IPS-18c (cell line): Measurements from ENCODE around the gene OTOS.

Experiments used
- H3K4me3 ChIP-seq: 2 replicates; pipeline ENCODE4 v1.7.0; 2013; ENCODE audit warnings: low read depth, mild to moderate bottlenecking, low read length, moderate library complexity; ENCODE audit not compliant: insufficient read depth
- H3K9me3 ChIP-seq: one replicate; pipeline ENCODE4 v1.6.1; 2013; ENCODE audit warnings: mild to moderate bottlenecking, low read length, moderate library complexity; ENCODE audit not compliant: control insufficient read depth, insufficient read depth

OTOS gene

DNA sequence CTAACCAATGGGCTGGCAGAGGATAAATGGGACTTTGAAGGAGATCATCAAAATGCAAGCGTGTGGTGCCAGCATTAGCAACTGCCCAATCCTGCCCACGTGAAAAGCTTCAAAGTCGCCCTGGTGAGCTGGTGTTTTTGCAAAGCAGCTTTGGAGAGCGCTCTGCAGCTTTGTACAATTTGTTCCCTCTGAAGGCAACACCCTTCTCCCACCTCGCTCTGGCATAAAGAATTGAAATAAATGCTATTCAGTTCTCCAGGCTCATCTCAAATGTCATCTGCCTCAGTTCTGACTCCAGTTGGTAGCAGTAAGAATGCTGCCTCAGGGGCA is 7.8 kb downstream of the OTOS start:
- H3K4me3 ChIP-seq: no peak overlapping the region
- no peaks in the 10 kb centered on the region for H3K9me3 ChIP-seq

DNA sequence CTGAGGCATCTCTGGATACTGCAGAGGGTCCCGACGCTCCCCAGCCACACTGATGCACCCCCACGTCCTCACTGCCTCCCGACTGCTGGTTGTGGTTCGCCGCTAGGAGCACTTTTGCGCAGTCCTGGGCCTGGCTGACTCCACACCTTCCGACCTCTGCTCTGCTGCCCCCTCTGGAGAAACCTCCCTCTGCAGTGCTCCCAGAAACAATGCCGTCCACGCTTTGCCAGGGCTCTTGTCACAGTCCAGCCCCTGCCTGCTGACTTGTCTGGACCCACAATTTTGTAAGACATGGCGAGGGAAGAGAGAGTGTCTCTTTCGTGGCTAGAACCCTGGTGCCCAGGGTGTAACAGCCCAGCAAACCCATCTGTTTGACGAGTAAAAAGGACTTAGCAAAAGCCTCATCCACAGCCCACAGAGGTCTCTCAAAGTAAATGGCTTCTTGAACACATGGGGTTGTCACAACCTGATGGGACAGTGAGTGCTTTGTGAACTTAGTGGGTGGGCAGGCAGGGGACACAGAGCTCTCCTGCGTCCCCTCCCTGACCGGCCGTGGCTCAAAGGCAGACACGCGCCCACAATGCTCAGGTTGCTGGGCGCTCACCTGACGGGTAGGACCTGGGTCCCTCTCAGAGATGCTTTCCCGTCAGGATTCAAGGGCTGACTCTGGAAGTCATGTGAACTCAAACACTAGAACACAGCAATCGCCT is 8.4 kb downstream of the OTOS start:
- H3K9me3 ChIP-seq: no peaks in the 10 kb centered on the region
- H3K4me3 ChIP-seq: no peak overlapping the region

DNA sequence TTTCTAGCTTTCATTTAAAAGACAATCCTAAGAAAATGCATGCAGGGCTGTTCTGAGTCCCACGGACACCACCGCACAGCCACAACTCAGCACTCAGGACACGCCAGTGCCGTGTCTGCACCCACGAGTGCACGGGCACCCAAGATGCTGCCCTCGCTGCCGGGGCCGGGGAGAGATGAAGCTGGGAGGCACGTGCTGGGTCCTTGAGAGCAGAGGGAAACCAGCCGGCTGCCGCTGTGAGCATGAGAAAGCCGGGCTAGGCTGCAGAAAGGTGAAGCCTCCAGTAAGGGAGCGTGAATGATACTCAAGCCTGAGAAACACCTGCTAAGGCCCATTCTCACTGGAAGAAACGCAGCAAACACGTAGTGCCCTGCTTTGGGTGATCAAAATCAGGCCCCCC is 9.2 kb downstream of the OTOS start:
- no peak overlapping the region for H3K4me3 ChIP-seq
- no peaks in the 10 kb centered on the region for H3K9me3 ChIP-seq

DNA sequence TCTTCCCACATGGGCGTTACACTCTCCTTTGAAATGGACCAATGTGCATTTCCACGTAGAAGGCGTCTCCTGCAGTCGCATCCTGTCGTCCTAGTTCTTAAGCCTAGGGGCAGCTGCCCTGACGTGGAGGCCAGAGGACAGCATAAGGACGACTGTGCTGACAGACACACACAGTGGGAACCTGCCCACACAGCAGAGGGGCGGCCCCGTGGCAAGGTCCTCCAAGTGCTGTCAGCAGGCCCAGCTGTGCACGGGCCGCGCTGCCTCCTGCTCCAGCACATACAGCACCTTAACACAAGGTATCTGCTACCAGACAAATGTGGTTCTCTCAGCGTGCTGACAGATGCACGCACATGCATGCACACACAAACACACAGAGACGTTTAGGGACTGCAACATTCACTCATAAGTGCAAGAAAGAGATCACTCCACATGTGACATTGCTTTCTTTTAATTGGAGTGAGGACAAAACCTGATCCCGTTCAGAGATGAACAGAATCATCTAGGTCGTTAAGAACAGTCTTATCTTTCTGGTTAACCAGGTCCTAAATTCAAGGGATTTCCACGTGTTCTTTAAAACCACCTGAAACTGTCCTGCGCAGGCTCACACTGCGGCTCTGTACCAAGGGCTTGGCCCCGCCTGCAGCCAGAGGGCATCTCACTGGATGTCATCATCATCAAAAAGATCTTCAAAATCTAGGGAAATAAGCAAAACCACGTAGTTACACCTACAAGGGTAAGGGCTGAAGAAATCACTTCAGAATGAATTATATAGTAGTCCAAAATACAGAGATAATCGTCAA is 9.9 kb downstream of the OTOS start:
- Histone ChIP-seq H3K4me3 (no peak overlapping the region), H3K9me3 (no peaks in the 10 kb centered on the region)

DNA sequence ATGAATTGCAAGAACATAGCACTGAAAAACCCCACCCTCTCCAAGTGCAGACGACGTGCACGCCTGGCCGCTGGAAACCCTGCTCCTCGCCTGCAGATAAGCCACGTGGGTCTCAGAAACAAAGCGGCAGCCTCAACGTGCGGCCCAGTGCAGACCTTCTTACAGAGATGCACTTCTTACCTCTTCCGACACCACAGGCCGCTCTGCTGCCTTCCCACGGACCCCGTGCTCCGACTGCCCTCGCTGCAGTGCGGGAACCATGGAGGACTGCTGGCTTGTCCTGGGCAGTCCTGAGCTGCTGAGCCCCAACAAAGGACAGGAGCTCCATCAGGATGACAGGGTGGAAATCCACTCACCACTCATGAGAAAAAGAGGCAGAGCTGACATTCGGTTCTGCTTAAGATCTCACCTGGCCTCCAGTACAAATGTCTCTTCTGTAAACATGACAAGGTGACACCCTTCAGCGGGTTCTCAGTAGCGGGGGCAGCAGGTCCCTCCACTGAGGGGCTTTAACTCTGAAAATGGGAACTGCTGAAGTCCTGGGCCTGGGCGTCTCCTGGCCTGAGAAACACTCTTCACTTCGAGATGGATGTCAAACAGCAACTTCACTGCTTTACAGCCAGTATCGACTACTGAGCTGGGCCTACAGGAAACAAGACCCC is 10.6 kb downstream of the OTOS start:
- Histone ChIP-seq H3K4me3 (no peak overlapping the region), H3K9me3 (no peaks in the 10 kb centered on the region)

DNA sequence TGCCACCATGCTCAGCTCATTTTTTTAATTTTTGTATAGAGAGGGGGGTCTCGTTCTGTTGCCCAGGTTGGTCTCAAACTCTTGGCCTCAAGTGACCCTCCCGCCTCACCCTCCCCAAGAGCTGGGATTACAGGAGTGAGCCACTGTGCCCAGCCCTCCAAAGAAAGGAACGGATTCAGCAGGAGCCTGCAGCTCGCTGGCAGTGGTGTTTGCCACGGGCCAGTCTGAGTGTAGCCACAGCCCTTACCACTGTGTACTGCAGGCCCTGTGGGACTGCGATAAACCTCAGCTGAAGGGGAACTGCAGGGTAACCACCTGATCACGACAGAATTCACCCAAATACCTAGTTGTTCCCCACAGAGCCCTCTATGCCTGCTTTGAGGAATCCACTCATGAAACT is 11.1 kb downstream of the OTOS start:
- H3K4me3 ChIP-seq: no peak overlapping the region
- H3K9me3 ChIP-seq: no peaks in the 10 kb centered on the region

DNA sequence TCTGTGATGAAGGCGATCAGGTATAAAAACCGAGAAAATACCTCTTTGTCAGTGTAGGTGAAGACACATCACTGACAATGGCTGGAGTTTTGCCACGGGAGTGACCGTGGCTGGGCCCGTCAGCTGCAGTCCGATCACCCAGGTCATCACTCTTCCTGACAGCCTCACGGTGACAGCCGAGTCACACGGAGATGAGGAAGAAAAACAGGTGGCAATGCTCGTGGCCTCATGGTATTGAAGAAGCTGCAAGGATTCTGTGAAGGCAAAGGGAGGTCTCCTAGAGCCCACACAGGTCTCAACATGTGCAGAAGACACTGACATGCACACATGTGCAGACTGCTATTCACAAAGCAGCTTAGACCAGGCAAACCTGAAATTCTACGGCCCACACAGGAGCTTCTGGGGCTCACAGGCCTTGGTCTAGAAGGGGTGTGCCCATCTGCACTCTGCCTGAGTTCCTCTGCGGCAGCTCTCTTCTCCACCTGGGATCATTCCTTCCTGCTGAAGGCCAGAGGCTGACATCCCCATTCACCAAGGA is 11.8 kb downstream of the OTOS start:
- H3K4me3 ChIP-seq: no peak overlapping the region
- no peaks in the 10 kb centered on the region for H3K9me3 ChIP-seq

DNA sequence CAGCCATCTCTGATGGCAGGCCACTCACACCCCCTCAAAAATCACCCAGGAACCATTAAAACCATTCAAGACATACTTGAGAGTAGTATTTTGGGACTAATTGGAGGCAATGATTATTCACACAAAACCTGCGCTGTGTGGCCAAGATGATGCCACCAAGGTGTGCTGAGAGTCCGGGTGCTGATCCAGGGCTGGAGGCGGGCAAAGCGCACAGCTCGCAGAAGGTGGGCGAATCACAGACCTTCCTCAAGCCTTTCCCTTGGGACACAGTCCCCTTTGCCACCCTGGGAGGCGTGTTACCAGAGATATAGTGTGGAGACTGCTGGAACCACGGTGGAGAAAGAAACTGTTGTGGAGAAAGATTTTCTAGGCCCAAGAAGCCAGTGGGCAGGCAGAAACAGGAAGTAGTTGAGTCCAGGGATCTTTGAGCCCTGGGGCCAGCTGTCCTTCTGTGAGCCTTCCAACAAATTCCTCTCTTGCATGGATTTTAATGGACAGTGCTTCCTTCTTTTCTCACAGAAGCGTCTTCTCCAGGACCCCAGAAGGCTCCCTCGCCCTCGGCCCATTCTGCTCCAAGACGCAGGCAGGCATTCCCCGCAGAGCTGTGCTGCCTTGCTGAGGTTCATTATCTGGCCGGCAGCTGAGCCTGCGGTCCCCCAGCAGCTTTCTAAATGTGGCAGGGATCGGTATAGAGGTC is 12.4 kb downstream of the OTOS start:
- Histone ChIP-seq H3K4me3 (no peak overlapping the region), H3K9me3 (no peaks in the 10 kb centered on the region)

DNA sequence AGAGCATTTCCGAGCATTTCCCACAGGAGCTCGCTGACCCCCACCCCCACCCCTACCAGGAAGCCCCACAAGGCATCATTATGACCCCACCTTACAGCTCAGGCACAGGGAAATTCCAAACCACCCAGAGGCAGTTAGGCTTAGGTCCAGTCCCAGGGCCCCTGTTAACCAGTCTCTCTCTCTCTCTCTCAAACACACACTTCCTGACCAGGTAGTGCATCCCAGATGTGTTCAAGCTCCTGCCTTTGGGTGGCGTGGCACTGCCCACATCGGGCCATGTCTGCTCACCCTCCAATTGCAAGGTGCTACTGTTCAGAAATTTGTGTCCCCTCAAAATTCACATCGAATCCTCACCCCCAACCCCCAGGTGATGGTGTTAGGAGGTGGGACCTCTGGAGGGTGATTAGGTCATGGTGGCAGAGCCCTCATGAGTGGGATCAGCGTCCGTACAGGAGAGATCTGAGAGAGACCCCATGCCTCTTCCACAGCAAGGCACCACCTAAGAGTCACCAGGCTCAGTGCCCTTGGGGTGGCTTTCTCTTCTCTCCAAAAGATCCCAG is 13.2 kb downstream of the OTOS start:
- H3K4me3 ChIP-seq: no peak overlapping the region
- no peaks in the 10 kb centered on the region for H3K9me3 ChIP-seq

DNA sequence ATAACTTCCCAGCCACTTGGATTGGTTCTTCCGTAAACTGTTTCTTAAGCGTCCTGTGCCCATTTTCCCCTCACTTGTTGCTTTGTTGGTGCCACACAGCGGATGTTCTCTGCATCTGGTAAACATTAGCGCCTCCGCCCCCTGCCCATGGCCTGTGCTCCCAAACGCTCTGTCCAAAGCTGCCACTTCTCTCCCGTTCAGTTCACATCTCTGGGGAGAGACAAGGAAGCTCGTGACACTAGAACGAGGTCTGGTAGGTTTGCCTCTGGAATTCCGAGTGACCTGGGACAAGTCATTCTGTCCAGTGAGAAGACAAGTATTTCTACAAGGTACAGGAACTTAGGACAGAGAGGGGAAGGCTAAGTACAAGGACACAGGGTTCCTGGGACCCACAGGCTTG is 13.7 kb downstream of the OTOS start:
- no peaks in the 10 kb centered on the region for H3K9me3 ChIP-seq
- no peak overlapping the region for H3K4me3 ChIP-seq

DNA sequence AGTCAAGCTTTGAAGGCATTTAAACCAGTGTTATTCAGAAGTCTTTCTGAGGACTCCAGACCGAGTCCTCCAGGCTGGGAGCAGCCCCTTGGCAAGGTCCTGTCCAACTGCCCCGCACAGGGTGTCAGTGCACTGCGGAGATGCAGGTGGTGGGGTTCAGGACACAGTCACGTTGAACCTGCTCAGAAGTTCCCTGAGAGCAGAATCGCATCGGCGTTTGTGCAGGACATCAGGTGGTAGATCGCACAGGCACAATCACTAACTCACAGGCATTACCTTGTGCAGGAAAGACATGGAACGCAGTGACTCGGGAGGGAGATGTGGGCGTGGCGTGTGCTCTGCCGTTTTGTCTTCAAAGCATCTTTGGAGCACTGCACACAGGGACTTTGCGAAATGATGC is 14.7 kb downstream of the OTOS start:
- no peak overlapping the region for H3K4me3 ChIP-seq
- no peaks in the 10 kb centered on the region for H3K9me3 ChIP-seq

DNA sequence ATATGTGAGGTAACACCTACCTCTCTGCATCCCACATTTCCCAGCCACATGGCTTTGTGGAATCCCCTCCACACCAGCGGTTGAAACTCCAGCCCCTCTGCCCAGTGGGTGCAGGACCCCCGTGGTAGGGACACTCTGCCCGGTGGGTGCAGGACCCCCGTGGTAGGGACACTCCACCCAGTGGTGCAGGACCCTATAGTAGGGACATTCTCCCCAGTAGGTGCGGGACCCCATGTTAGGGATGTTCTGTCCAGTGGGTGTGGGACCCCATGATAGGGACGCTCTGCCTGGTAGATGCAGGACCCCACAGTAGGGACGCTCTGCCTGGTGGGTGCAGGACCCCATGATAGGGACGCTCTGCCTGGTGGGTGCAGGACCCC is 15.8 kb downstream of the OTOS start:
- Histone ChIP-seq H3K4me3 (no peak overlapping the region), H3K9me3 (no peaks in the 10 kb centered on the region)

DNA sequence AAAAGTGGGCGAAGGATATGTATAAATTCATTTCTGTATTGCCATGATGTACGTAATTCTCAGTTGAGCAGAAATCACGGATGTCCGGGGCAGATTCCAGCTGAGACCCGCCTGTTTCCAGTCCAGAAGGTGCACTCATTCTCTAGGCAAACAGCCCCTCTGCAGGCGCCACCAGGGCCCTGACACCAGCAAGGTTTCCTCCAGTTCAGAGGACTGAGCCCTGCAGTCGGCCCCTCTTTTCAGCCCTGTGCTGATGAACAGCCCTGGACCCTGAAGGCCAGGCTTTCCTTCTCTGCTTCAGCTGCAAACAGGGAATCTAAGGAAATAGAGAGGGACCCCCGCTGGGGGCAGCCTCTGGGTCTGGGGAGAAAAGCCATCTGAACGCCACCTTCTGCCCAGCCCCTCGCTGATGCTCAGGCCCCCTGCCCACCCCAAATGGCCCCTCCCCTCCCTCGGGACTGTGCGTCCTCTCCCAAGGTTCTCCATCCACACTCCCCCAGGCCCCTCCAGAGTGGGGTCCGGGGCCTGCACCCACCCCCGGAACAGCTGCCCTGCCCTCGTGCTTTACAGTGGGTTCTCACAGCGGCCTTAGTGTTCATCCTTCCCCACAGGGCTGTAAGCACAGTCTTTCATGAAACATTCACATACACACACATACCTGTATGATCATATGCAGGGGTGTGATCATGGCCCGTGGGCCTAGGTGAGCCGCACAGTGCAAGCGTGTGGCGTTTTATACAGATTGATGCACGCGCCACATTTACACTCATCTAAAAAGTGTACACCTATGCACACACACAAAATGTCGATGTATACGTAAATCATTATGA is 16.4 kb downstream of the OTOS start:
- no peaks in the 10 kb centered on the region for H3K9me3 ChIP-seq
- no peak overlapping the region for H3K4me3 ChIP-seq

DNA sequence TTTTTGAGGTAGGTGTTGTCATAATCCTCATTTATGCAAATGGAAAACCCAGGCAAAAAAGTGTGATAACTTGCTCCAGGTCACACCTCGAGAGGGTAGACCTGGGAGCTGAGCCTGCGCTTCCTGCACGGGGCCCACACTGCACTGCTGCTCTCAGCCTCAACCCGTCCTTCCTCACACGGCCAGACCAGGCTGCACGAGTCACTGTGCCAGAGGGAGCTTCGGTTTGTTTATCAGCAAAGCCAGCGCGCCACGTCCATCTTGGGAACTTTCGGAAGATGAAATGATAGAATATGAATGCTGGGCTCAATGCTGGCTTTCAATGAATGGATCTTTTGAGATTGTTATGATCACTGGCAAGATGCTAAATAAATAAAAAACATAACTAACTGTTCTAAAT is 18.8 kb downstream of the OTOS start:
- no peak overlapping the region for H3K4me3 ChIP-seq

DNA sequence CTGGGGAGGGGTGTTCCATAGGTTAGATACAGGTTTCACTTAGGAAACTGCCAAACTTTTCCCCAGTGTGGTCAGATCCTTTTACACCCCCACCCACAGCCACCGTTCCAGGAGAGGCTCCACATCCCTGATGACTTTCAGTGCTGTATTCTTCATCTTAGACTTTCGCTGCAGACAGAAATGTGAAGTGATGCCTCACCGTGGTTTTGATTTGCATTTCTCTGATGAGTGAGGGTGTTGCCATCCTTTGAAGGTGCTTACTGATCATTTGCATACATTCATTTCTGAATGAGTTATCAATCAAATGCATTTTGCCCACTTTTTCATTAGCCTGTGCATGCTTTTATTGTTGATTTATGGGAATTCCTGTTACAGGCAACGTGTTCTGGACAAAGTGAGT is 19.3 kb downstream of the OTOS start:
- no peak overlapping the region for H3K4me3 ChIP-seq
- H3K9me3 ChIP-seq: no peaks in the 10 kb centered on the region

More for the DNA sequence above, 18.8 kb downstream of the OTOS start:
- H3K9me3 ChIP-seq: no peaks in the 10 kb centered on the region

DNA sequence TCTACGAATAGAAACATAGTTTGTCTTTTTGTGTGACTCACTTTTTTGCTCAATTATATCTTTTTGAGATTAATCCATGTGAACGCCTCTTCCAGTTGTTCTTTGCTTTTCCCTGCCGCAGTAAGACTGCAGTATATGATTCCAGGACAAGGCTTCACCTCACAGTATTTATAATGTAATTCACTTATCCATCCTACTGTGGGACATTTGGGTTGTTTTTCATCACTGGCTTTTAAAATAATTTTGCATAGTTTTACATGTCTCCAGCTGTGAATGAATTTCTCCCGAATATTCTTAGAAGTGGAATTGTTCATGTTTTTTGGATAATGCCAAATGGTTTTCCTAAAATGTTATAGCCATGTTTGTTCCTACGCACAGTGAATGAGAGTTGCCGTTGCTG is 26.2 kb downstream of the OTOS start:
- no peaks in the 10 kb centered on the region for H3K9me3 ChIP-seq
- no peak overlapping the region for H3K4me3 ChIP-seq
